Measurements from ENCODE around the gene CHKB.

The CHKB gene

GRCh38 chr22:50563413-50564160 lies 19.1 kb downstream of the CHKB start:
- peak overlapping the region; percentile 85 for H3K27ac Mint-ChIP-seq
- DNase-seq (ENCODE audit: low spot score in 2 of 2) (no peak), ATAC-seq (ENCODE audit: low read depth) (no peak)
- H3K4me3 Mint-ChIP-seq = peak overlapping the region; percentile 89
- H3K9me3 Mint-ChIP-seq = no peaks in the 10 kb centered on the region
- no peaks in the 10 kb centered on the region for H3K27me3 Mint-ChIP-seq
- no peaks in the 10 kb centered on the region for H3K36me3 Mint-ChIP-seq
- H3K4me1 Mint-ChIP-seq = peaks cover 16% of the 10 kb centered on the region

GRCh38 chr22:50562523-50563412 lies 19.9 kb downstream of the CHKB start, which contains the start of gene SYCE3:
Gene SYCE3 (minus strand): TSS chr22:50562919. CDS start chr22:50556405, 6,514 bp downstream.
- ATAC-seq (ENCODE audit: low read depth) (peak; percentile 90), DNase-seq (ENCODE audit: low spot score in 2 of 2) (peak; percentile 98)
- peak within 1 kb of the TSS; percentile 85 for H3K27ac Mint-ChIP-seq
- H3K27me3 Mint-ChIP-seq = no peaks in the 10 kb centered on the region
- H3K9me3 Mint-ChIP-seq = no peaks in the 10 kb centered on the region
- H3K4me1 Mint-ChIP-seq = peaks cover 16% of the 10 kb centered on the region
- H3K36me3 Mint-ChIP-seq = no peaks in the 10 kb centered on the region
- peak within 1 kb of the TSS; percentile 89 for H3K4me3 Mint-ChIP-seq

- Mint-ChIP-seq H3K27me3 (no peaks in the 10 kb centered on the region), H3K4me1 (peaks cover 16% of the 10 kb centered on the region), H3K36me3 (no peaks in the 10 kb centered on the region), H3K4me3 (peak overlapping the region; percentile 66), H3K27ac (peak overlapping the region; percentile 54), H3K9me3 (no peaks in the 10 kb centered on the region)
- no peak for ATAC-seq (ENCODE audit: low read depth)
- DNase-seq (ENCODE audit: low spot score in 2 of 2) = no peak
Observed at GRCh38 chr22:50561401-50562358, 21.0 kb downstream of the CHKB start.

- no peaks in the 10 kb centered on the region for H3K9me3 Mint-ChIP-seq
- no peak overlapping the region for H3K27ac Mint-ChIP-seq
- no peaks in the 10 kb centered on the region for H3K36me3 Mint-ChIP-seq
- no peaks in the 10 kb centered on the region for H3K27me3 Mint-ChIP-seq
- H3K4me3 Mint-ChIP-seq = no peak overlapping the region
- ATAC-seq (ENCODE audit: low read depth) (no peak), DNase-seq (ENCODE audit: low spot score in 2 of 2) (no peak)
- H3K4me1 Mint-ChIP-seq = peaks cover 16% of the 10 kb centered on the region
Observed at GRCh38 chr22:50560034-50560433, 22.6 kb downstream of the CHKB start.

- ATAC-seq (ENCODE audit: low read depth) = no peak
- H3K4me3 Mint-ChIP-seq = no peak overlapping the region
- no peak for DNase-seq (ENCODE audit: low spot score in 2 of 2)
- no peak overlapping the region for H3K27ac Mint-ChIP-seq
- no peaks in the 10 kb centered on the region for H3K27me3 Mint-ChIP-seq
- H3K4me1 Mint-ChIP-seq = peaks cover 7% of the 10 kb centered on the region
- no peaks in the 10 kb centered on the region for H3K9me3 Mint-ChIP-seq
- no peaks in the 10 kb centered on the region for H3K36me3 Mint-ChIP-seq
Observed at GRCh38 chr22:50556703-50557102, 25.9 kb downstream of the CHKB start.

GRCh38 chr22:50553310-50553709 lies 29.3 kb downstream of the CHKB start:
- Mint-ChIP-seq H3K9me3 (no peaks in the 10 kb centered on the region), H3K4me3 (no peak overlapping the region), H3K27ac (no peak overlapping the region), H3K4me1 (peaks cover 6% of the 10 kb centered on the region), H3K27me3 (no peaks in the 10 kb centered on the region), H3K36me3 (no peaks in the 10 kb centered on the region)
- no peak for DNase-seq (ENCODE audit: low spot score in 2 of 2)
- no peak for ATAC-seq (ENCODE audit: low read depth)

- no peak overlapping the region for H3K27ac Mint-ChIP-seq
- ATAC-seq (ENCODE audit: low read depth) (no peak), DNase-seq (ENCODE audit: low spot score in 2 of 2) (no peak)
- no peaks in the 10 kb centered on the region for H3K27me3 Mint-ChIP-seq
- H3K9me3 Mint-ChIP-seq = no peaks in the 10 kb centered on the region
- peaks cover 6% of the 10 kb centered on the region for H3K4me1 Mint-ChIP-seq
- no peaks in the 10 kb centered on the region for H3K36me3 Mint-ChIP-seq
- H3K4me3 Mint-ChIP-seq = no peak overlapping the region
Observed at GRCh38 chr22:50551160-50551752, 31.4 kb downstream of the CHKB start.

GRCh38 chr22:50550395-50550794 lies 32.3 kb downstream of the CHKB start:
- Mint-ChIP-seq H3K36me3 (no peaks in the 10 kb centered on the region), H3K9me3 (no peaks in the 10 kb centered on the region), H3K27me3 (no peaks in the 10 kb centered on the region), H3K27ac (peak overlapping the region; percentile 31), H3K4me3 (peak overlapping the region; percentile 77), H3K4me1 (peaks cover 6% of the 10 kb centered on the region)
- no peak for ATAC-seq (ENCODE audit: low read depth)
- no peak for DNase-seq (ENCODE audit: low spot score in 2 of 2)

GRCh38 chr22:50548921-50549790 lies 33.5 kb downstream of the CHKB start:
- ATAC-seq (ENCODE audit: low read depth) (peak; percentile 12), DNase-seq (ENCODE audit: low spot score in 2 of 2) (no peak)
- H3K27ac Mint-ChIP-seq = peak overlapping the region; percentile 50
- H3K4me3 Mint-ChIP-seq = peak overlapping the region; percentile 77
- no peaks in the 10 kb centered on the region for H3K36me3 Mint-ChIP-seq
- no peaks in the 10 kb centered on the region for H3K27me3 Mint-ChIP-seq
- peaks cover 10% of the 10 kb centered on the region for H3K4me1 Mint-ChIP-seq
- no peaks in the 10 kb centered on the region for H3K9me3 Mint-ChIP-seq

- H3K9me3 Mint-ChIP-seq = no peaks in the 10 kb centered on the region
- H3K4me3 Mint-ChIP-seq = peak overlapping the region; percentile 64
- peak overlapping the region; percentile 83 for H3K27ac Mint-ChIP-seq
- no peaks in the 10 kb centered on the region for H3K27me3 Mint-ChIP-seq
- ATAC-seq (ENCODE audit: low read depth) (peak; percentile 34), DNase-seq (ENCODE audit: low spot score in 2 of 2) (no peak)
- H3K36me3 Mint-ChIP-seq = no peaks in the 10 kb centered on the region
- peaks cover 10% of the 10 kb centered on the region for H3K4me1 Mint-ChIP-seq
Observed at GRCh38 chr22:50548040-50548920, 34.4 kb downstream of the CHKB start.

- ATAC-seq (ENCODE audit: low read depth) (no peak), DNase-seq (ENCODE audit: low spot score in 2 of 2) (no peak)
- Mint-ChIP-seq H3K27ac (peak overlapping the region; percentile 83), H3K27me3 (no peaks in the 10 kb centered on the region), H3K4me1 (peaks cover 13% of the 10 kb centered on the region), H3K4me3 (peak overlapping the region; percentile 65), H3K36me3 (no peaks in the 10 kb centered on the region), H3K9me3 (no peaks in the 10 kb centered on the region)
Observed at GRCh38 chr22:50547263-50547985, 35.2 kb downstream of the CHKB start.
